SU-DHL-6 (cell line): ENCODE results near the gene POM121.
A peak's percentile ranks its signal among the peaks of the same experiment; 100 is the strongest.
"Not testable (repeated sequence)": the region's sequence is repeated elsewhere in the genome, so short reads cannot be mapped to it uniquely, and the experiment has no call there.

Experiments
- CTCF ChIP-seq: fragments of 200-600 bp; sonication (generic); IDR thresholded peaks from one replicate; pipeline ENCODE4 v1.5.1; 2017; ENCODE audit warnings: antibody characterized with exemption, mild to moderate bottlenecking, low read length, moderate library complexity; ENCODE audit not compliant: insufficient read depth, poor library complexity, severe bottlenecking
- EZH2phosphoT487 ChIP-seq: fragments of 200-600 bp; sonication (generic), shearing (Covaris generic); conservative IDR thresholded peaks from 2 replicates; pipeline ENCODE4 v1.6.1; 2018; ENCODE audit warnings: mild to moderate bottlenecking, antibody characterized with exemption, low read length, moderate library complexity, mixed read lengths

DNA sequence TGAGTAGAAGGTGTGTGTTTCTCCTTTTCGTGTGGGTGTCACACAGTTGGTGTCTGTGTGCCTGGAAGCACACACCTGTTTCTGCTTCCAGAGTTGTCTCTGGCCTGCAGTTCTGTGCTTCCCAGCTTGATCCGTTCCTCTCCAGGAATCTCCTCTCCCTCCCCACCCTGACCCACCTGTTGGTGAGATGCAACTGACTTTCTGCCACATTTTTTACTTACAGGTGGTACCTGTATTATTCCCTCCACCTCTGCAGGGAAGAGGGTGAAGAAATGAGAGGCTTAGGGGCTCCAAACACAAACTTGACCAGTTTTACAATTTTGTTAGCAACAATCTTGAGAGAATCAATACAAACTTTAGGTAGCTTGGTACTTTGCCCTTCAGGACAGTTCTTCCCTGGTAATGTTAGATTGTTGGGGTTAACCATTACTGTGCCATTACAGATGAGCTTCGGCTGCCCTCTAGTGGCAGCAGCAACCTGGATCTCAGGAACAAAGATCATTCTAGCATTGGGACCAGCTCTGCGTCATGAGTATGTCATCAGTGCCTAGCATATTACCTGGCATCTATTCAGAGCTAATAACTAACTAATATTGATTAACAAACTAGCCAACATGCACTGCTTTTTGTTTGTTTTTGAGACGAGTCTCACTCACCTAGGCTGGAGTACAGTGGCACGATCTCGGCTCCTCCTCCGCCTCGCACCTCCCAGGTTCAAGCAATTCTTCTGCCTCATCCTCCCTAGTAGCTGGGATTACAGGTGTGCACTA is 10.0 kb upstream of the POM121 start:
- TF ChIP-seq CTCF: peak; percentile 73
- not testable (repeated sequence) for TF ChIP-seq EZH2phosphoT487
